Mammary epithelial cell (primary cell): ENCODE results near the gene PRKAG1.

Experiments used
- EZH2 ChIP-seq: IDR thresholded peaks from 2 replicates; pipeline ENCODE4 v1.6.1; 2012; ENCODE audit warnings: low read length, inconsistent platforms, borderline replicate concordance
- TF ChIP-seq, protein P1 (sequence below), 2 donors: IDR thresholded peaks in 1 of 2; conservative IDR thresholded peaks in 1 of 2; 2 replicates each; pipeline ENCODE4 v1.5.1; 2011 to 2012; ENCODE audit warnings: inconsistent platforms in 2 of 2, low read length in 2 of 2, mild to moderate bottlenecking in 2 of 2, control low read depth in 1 of 2, low read depth in 1 of 2; ENCODE audit not compliant: insufficient read depth in 1 of 2; ENCODE audit errors: extremely low read depth in 1 of 2

DNA sequence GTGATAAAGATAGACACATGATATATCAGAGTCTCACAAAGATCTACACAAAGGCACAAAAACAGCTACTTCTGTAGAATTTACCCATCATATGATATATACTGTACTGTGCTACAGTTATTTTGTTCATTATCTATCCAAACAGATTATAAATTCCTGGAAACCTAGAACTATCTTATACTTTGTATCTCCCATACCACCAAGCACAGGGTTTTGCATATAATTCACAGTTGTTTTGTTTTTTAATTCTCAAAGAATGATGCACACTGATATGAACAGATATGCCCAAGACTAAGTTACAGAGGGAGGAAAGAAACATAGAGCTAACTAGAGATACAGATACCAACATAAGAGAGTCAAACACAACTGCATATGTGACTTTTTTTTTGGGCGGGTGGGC is 3.4 kb downstream of the PRKAG1 start:
- no peak for TF ChIP-seq EZH2
- TF ChIP-seq, protein P1, sequence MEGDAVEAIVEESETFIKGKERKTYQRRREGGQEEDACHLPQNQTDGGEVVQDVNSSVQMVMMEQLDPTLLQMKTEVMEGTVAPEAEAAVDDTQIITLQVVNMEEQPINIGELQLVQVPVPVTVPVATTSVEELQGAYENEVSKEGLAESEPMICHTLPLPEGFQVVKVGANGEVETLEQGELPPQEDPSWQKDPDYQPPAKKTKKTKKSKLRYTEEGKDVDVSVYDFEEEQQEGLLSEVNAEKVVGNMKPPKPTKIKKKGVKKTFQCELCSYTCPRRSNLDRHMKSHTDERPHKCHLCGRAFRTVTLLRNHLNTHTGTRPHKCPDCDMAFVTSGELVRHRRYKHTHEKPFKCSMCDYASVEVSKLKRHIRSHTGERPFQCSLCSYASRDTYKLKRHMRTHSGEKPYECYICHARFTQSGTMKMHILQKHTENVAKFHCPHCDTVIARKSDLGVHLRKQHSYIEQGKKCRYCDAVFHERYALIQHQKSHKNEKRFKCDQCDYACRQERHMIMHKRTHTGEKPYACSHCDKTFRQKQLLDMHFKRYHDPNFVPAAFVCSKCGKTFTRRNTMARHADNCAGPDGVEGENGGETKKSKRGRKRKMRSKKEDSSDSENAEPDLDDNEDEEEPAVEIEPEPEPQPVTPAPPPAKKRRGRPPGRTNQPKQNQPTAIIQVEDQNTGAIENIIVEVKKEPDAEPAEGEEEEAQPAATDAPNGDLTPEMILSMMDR (conservative IDR thresholded peaks at IDR 0.05 in 1 of 2, IDR thresholded peaks at IDR 0.05 in 1 of 2; ENCODE audit: extremely low read depth in 1 of 2, insufficient read depth in 1 of 2, low read depth in 1 of 2, low read length in 2 of 2): no peak
